ENCODE measurements around the gene PHPT1. TPM values are rescaled to one million over a fixed set of nuclear protein-coding genes. Genes with fewer than 3 reads are reported as not detected.

The PHPT1 gene
- total and polyA plus RNA-seq, 8 donors = 66.1 to 151 (median 100) TPM

- H3K27ac ChIP-seq = no peak overlapping the region
- H3K36me3 ChIP-seq = peaks cover 0 to 46% of the 10 kb centered on the region in 2 donors
- H3K4me1 ChIP-seq = peaks cover 0 to 14% of the 10 kb centered on the region in 2 donors
- intact Hi-C loops (cut with DNase I) = no loop called here
- H3K9me3 ChIP-seq = no peaks in the 10 kb centered on the region
- TF ChIP-seq, protein P1, sequence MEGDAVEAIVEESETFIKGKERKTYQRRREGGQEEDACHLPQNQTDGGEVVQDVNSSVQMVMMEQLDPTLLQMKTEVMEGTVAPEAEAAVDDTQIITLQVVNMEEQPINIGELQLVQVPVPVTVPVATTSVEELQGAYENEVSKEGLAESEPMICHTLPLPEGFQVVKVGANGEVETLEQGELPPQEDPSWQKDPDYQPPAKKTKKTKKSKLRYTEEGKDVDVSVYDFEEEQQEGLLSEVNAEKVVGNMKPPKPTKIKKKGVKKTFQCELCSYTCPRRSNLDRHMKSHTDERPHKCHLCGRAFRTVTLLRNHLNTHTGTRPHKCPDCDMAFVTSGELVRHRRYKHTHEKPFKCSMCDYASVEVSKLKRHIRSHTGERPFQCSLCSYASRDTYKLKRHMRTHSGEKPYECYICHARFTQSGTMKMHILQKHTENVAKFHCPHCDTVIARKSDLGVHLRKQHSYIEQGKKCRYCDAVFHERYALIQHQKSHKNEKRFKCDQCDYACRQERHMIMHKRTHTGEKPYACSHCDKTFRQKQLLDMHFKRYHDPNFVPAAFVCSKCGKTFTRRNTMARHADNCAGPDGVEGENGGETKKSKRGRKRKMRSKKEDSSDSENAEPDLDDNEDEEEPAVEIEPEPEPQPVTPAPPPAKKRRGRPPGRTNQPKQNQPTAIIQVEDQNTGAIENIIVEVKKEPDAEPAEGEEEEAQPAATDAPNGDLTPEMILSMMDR (IDR thresholded peaks at IDR 0.05) = no peak
- no peak for ATAC-seq
- no peak overlapping the region for H3K4me3 ChIP-seq
- no peaks in the 10 kb centered on the region for H3K27me3 ChIP-seq
- peak in 1 of 4 donors; percentile 2 for DNase-seq
These were observed 34.3 kb upstream of the PHPT1 start for GRCh38 chr9:136814725-136815421.

GRCh38 chr9:136815422-136815782, 33.8 kb upstream of the PHPT1 start:
- no peak for ATAC-seq
- intact Hi-C loops (cut with DNase I) = no loop called here
- TF ChIP-seq, protein P1 (IDR thresholded peaks at IDR 0.05) = no peak
- H3K4me1 ChIP-seq = peaks cover 0 to 8% of the 10 kb centered on the region in 2 donors
- peak in 1 of 4 donors; percentile 2 for DNase-seq
- H3K27ac ChIP-seq = no peak overlapping the region
- H3K9me3 ChIP-seq = no peaks in the 10 kb centered on the region
- no peaks in the 10 kb centered on the region for H3K27me3 ChIP-seq
- no peak overlapping the region for H3K4me3 ChIP-seq
- peaks cover 0 to 43% of the 10 kb centered on the region in 2 donors for H3K36me3 ChIP-seq

DNA sequence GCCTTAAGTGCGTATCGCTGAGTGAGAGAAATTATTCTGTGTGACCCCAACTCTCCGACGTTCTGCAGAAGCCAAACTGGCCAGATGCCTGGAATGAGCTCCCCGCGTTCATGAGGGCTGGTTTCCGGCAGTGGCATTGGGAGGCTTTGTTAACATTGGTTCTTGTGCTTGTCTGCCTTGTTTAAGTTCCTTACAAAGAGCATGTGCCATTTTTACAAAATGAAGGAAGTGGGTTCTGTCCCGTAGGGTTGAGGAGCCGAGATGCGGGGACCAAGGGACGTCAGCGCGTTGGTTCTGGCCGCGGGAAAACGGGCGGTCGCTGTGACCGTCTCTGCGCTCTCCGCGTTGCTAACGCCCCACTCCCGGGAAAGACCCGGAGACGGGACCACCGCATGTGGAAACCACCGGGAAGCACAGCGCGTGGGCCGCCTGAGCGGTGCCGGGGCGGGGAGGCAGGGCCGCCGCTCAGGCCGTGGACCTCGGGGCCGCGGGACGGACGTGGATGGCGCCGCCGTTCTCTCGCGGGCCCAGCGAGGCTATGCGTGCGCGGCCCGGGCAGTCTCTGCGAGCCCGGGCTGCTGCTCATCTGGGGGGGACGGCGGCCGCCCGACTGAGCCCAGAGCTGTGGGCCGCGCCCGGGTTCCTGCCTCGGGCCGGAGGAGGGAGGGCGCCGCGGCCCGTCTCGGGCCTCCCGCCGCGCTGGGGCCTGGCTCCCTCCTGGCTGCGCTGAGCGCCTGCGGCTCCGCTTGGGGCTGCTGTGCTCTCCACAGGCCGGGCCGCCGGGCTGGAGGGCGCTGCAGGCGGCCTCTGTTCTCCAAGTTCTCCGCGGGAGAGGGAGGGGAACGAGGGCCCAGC, 28.0 kb upstream of the PHPT1 start:
- TF ChIP-seq, protein P1 (IDR thresholded peaks at IDR 0.05) = no peak
- H3K36me3 ChIP-seq = peaks cover 0 to 43% of the 10 kb centered on the region in 2 donors
- ATAC-seq (peak; percentile 35), DNase-seq (peak in 1 of 4 donors; percentile 75)
- peaks cover 0 to 7% of the 10 kb centered on the region in 2 donors for H3K27me3 ChIP-seq
- peaks cover 0 to 17% of the 10 kb centered on the region in 2 donors for H3K4me1 ChIP-seq
- H3K27ac ChIP-seq = no peak overlapping the region
- intact Hi-C loops (cut with DNase I) = no loop called here
- peak overlapping the region; percentile 9 to 26 for H3K4me3 ChIP-seq
- no peaks in the 10 kb centered on the region for H3K9me3 ChIP-seq

DNA sequence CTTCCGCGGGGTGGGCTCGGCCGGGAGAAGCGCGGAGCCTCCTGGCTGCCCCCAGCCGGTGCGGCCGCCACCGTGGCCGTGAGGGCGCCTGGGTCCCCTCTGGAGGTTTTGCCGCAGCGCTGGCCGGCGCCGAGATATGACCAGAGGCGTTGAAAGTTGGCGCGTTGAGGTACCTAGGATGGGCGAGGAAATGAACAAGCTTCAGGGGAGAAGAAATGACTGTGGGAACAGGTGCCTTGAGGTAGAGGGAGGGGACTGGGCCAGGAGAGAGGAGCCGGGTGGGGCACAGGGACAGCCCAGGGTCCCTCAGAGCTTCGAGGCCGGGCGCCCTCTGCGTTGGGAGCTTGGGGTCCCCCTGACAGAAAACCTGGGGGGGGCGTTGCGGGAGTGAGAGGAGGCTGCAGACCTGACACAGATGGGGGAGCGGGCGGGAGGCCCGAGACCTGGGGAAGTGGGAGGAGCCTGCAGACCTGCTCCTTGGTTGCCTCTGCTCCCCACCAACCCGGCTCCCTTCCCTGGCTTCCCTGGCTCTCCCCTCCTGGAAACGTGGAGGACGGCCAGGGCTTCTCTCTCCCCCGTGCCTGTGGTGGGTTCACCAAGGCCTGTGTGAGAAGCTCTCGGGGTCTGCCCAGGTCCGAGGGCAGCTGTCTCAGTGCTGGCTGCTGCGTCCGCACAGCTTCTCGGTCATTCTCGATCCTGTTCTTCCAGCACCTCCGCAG, 27.2 kb upstream of the PHPT1 start:
- intact Hi-C loops (cut with DNase I) = no loop called here

More for the DNA sequence above, 27.2 kb upstream of the PHPT1 start:
- TF ChIP-seq, protein P1 (IDR thresholded peaks at IDR 0.05) = no peak
- Histone ChIP-seq H3K4me3 (no peak overlapping the region), H3K36me3 (peaks cover 0 to 49% of the 10 kb centered on the region in 2 donors), H3K27me3 (peaks cover 0 to 7% of the 10 kb centered on the region in 2 donors), H3K27ac (no peak overlapping the region), H3K9me3 (no peaks in the 10 kb centered on the region), H3K4me1 (peaks cover 0 to 17% of the 10 kb centered on the region in 2 donors)
- peak in 1 of 4 donors; percentile 61 for DNase-seq
- no peak for ATAC-seq
